SH-SY5Y (cell line): ENCODE measurements around the gene TYMP.

Experiments used
- GATA2 ChIP-seq: IDR thresholded peaks from 2 replicates; pipeline ENCODE4 v1.6.1; 2011; ENCODE audit warnings: mild to moderate bottlenecking, low read depth, low read length
- GATA3 ChIP-seq: IDR thresholded peaks from 2 replicates; pipeline ENCODE4 v1.6.1; 2011; ENCODE audit warnings: low read depth, mild to moderate bottlenecking, low read length, moderate library complexity

- TF ChIP-seq GATA2 (no peak), GATA3 (no peak)
Measured at GRCh38 chr22:50505276-50505775, 24.5 kb downstream of the TYMP start.
